GM12873 (cell line): Measurements from ENCODE around the gene RAB7A.

Experiments
- TF ChIP-seq, protein P1 (sequence below): IDR thresholded peaks from 2 replicates; pipeline ENCODE4 v1.5.1; 2012; ENCODE audit warnings: low read depth, mild to moderate bottlenecking, moderate library complexity, low read length, control low read depth; ENCODE audit not compliant: insufficient read depth; ENCODE audit errors: missing control alignments

Gene RAB7A

GRCh38 chr3:128787256-128788253 is 61.6 kb downstream of the RAB7A start:
- TF ChIP-seq, protein P1, sequence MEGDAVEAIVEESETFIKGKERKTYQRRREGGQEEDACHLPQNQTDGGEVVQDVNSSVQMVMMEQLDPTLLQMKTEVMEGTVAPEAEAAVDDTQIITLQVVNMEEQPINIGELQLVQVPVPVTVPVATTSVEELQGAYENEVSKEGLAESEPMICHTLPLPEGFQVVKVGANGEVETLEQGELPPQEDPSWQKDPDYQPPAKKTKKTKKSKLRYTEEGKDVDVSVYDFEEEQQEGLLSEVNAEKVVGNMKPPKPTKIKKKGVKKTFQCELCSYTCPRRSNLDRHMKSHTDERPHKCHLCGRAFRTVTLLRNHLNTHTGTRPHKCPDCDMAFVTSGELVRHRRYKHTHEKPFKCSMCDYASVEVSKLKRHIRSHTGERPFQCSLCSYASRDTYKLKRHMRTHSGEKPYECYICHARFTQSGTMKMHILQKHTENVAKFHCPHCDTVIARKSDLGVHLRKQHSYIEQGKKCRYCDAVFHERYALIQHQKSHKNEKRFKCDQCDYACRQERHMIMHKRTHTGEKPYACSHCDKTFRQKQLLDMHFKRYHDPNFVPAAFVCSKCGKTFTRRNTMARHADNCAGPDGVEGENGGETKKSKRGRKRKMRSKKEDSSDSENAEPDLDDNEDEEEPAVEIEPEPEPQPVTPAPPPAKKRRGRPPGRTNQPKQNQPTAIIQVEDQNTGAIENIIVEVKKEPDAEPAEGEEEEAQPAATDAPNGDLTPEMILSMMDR = peak; percentile 65

GRCh38 chr3:128788268-128788869 is 62.4 kb downstream of the RAB7A start:
- TF ChIP-seq, protein P1 = no peak

- TF ChIP-seq, protein P1 = no peak
Observed at GRCh38 chr3:128794067-128794768, 68.2 kb downstream of the RAB7A start.

DNA sequence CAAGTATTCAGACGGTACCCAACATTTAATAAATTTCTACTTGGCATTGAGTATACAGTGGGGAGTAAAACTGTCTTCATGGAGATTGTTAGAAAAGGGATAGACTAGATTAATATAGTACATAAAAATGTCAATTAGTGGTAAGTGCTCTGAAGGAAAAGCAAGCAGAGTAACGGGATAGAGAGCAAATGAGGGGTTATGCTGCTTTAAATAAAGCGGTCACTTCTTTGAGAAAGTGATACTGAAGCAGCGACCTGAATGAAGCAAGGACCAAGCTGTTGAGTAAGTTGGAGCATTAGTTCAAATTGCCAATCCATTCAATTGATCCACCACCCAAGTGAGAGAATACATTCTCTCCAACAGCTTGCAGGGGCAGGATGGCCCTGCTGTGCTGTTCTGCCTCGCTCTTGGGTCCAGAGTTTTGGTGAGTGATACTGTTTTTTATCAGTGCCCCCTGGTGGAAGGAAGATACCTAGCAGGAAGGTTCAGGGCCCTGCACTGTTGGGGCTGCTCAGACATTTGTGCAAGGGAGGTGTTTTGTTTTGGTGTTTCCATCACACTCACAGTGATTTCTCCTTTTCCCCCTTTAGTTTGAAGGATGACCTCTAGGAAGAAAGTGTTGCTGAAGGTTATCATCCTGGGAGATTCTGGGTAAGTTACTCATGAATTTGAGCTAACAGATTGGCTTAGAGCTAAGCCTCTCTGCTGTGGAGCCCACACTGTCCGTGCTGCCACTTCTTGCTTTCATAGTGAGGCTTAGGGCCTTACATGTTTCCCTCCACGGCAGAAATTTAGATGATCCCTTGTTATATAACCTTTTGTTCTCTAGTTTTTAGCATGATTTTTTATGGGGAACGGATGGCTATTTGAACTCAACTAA is 69.0 kb downstream of the RAB7A start:
- TF ChIP-seq, protein P1 = peak; percentile 84

DNA sequence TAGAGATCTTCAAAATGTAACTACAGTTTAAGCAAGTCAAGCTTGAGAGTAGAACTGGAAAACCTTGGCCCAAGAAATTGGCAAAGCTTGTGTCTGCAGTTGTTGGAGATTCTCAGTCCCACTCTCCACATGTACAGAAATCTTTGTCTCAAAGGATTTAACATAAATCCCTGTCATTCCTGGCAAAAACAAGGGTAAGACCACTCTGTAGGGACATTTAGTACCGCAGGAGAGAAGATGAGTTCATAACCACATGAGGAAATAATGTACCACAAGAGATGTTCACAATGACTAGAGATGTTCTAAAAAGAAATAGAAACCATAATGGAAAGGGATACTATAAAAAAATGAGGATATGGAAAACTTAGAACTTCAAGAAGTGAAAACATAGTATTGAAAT is 73.7 kb downstream of the RAB7A start:
- TF ChIP-seq, protein P1 = no peak

DNA sequence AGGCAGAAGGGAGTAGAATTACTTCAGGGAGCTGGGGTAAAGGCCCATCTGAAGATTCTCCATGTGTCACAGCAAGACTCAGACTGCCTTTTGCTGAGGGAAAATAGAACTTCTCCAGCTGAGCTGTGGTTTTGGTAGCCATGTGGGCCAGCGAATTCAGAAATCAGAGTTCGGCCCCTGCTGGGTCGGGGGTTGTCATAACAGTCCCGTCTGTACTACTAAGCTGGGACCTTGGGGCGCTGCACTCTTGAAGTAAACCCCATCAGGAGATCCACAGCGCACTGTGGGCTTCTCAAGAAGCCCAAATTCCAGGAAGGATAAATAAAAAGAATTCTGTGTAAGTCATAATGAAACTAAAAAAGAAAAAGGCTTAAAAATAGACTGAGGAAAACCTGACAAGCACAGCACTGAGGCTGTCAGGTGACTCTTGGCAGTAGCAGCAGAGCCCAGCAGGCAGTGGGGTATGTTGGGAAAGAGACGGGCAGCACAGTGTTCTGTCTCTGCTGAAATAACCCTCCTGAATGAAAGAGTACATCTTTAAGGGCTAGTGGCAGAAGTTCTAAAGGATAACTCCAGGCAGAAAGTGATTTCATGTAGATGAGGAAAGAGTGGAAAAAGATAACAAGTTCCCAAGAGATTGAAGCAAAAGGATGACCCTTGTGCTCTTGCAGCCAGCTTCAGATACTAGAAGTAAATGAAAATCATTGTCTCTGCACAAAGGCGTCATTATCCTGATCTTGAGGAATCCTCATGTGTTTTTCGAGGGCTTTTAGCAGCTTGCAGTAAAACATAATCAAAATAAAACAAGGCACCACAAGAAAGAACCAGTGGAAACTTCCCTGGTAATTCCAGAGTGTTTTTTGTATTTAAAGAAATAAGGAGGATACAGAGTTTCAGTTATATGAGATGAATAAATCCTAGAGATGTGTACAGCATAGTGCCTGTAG is 74.5 kb downstream of the RAB7A start:
- TF ChIP-seq, protein P1 = no peak
